CD4-positive, alpha-beta T cell treated with Interleukin-17A for 1 hour (primary cell): ENCODE measurements around the gene ADAMTSL3.

Experiments
- DNase-seq: peaks from one replicate; pipeline ENCODE4 v3.0.0-alpha.2; 2020

The ADAMTSL3 gene

GRCh38 chr15:83653639-83654378 is at the start of gene ADAMTSL3:
TSS of gene ADAMTSL3 (plus strand) at chr15:83654123. CDS start at chr15:83655762, 1,639 bp downstream.
- no peak for DNase-seq

GRCh38 chr15:83604549-83604948 is 49.4 kb upstream of the ADAMTSL3 start:
- no peak for DNase-seq

- DNase-seq, result no peak
Observed at GRCh38 chr15:83605111-83605945, 48.6 kb upstream of the ADAMTSL3 start.

- no peak for DNase-seq
Observed at GRCh38 chr15:83610132-83610531, 43.8 kb upstream of the ADAMTSL3 start.

GRCh38 chr15:83610901-83611685 is 42.8 kb upstream of the ADAMTSL3 start:
- DNase-seq, result no peak

- DNase-seq, result no peak
Observed at GRCh38 chr15:83612226-83612625, 41.7 kb upstream of the ADAMTSL3 start.

- DNase-seq, result no peak
Observed at GRCh38 chr15:83612898-83613635, 40.9 kb upstream of the ADAMTSL3 start.

GRCh38 chr15:83613714-83614113 is 40.2 kb upstream of the ADAMTSL3 start:
- DNase-seq, result no peak

- no peak for DNase-seq
Observed at GRCh38 chr15:83616840-83617239, 37.1 kb upstream of the ADAMTSL3 start.

GRCh38 chr15:83626171-83626802 is 27.6 kb upstream of the ADAMTSL3 start:
- no peak for DNase-seq

- no peak for DNase-seq
Observed at GRCh38 chr15:83631534-83631933, 22.4 kb upstream of the ADAMTSL3 start.

GRCh38 chr15:83643201-83643600 is 10.7 kb upstream of the ADAMTSL3 start:
- no peak for DNase-seq

- DNase-seq, result no peak
Observed at GRCh38 chr15:83644439-83644838, 9.5 kb upstream of the ADAMTSL3 start.

GRCh38 chr15:83650831-83651230 is 3.1 kb upstream of the ADAMTSL3 start:
- DNase-seq, result no peak

GRCh38 chr15:83651541-83651940 is 2.4 kb upstream of the ADAMTSL3 start:
- DNase-seq, result no peak

- DNase-seq, result no peak
Observed at GRCh38 chr15:83652626-83653204, 1.2 kb upstream of the ADAMTSL3 start.

- DNase-seq, result no peak
Observed at GRCh38 chr15:83653288-83653638, 660 bp upstream of the ADAMTSL3 start.

- no peak for DNase-seq
Observed at GRCh38 chr15:83654379-83655236, 685 bp downstream of the ADAMTSL3 start.

- no peak for DNase-seq
Observed at GRCh38 chr15:83655237-83655616, 1.3 kb downstream of the ADAMTSL3 start.

- DNase-seq, result no peak
Observed at GRCh38 chr15:83656192-83656591, 2.3 kb downstream of the ADAMTSL3 start.
